Mammary epithelial cell (primary cell): ENCODE results near the gene RAPSN.

Experiments used
- EZH2 ChIP-seq: IDR thresholded peaks from 2 replicates; pipeline ENCODE4 v1.6.1; 2012; ENCODE audit warnings: low read length, inconsistent platforms, borderline replicate concordance
- TF ChIP-seq, protein P1 (sequence below), 2 donors: IDR thresholded peaks in 1 of 2; conservative IDR thresholded peaks in 1 of 2; 2 replicates each; pipeline ENCODE4 v1.5.1; 2011 to 2012; ENCODE audit warnings: inconsistent platforms in 2 of 2, low read length in 2 of 2, mild to moderate bottlenecking in 2 of 2, control low read depth in 1 of 2, low read depth in 1 of 2; ENCODE audit not compliant: insufficient read depth in 1 of 2; ENCODE audit errors: extremely low read depth in 1 of 2

DNA sequence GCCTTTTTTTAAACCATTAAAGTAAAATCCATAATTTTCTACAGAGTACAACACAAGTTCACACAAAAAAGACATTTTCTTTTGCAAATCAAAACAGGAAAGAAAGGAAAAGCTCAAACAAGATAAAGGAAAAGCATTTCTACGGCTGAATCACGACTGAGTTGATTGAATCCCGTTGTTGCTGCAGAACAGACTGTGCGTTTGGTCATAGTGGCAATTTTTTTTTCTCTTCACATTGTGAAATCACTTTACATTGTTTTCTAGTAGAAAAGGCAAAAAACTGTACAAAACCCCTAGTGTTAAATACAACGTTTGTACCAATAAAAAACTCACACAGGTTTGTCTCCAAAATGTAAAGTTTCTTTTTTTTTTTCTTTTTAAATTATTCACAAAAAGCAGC lies 17.3 kb upstream of the RAPSN start:
- TF ChIP-seq, protein P1, sequence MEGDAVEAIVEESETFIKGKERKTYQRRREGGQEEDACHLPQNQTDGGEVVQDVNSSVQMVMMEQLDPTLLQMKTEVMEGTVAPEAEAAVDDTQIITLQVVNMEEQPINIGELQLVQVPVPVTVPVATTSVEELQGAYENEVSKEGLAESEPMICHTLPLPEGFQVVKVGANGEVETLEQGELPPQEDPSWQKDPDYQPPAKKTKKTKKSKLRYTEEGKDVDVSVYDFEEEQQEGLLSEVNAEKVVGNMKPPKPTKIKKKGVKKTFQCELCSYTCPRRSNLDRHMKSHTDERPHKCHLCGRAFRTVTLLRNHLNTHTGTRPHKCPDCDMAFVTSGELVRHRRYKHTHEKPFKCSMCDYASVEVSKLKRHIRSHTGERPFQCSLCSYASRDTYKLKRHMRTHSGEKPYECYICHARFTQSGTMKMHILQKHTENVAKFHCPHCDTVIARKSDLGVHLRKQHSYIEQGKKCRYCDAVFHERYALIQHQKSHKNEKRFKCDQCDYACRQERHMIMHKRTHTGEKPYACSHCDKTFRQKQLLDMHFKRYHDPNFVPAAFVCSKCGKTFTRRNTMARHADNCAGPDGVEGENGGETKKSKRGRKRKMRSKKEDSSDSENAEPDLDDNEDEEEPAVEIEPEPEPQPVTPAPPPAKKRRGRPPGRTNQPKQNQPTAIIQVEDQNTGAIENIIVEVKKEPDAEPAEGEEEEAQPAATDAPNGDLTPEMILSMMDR (conservative IDR thresholded peaks at IDR 0.05 in 1 of 2, IDR thresholded peaks at IDR 0.05 in 1 of 2; ENCODE audit: extremely low read depth in 1 of 2, insufficient read depth in 1 of 2, low read depth in 1 of 2, low read length in 2 of 2) = no peak
- no peak for TF ChIP-seq EZH2
